Stimulated activated CD4-positive, alpha-beta T cell treated with anti-CD3 and anti-CD28 coated beads, Interleukin-1b, Interleukin-23, amount 100 ng/mL, for 24 hours (primary cell): ENCODE results near the gene EPGN.

Experiments used
- DNase-seq, 4 experiments: peaks; one replicate each; pipeline ENCODE4 v3.0.0-alpha.2; 2020; ENCODE audit warnings: low read depth in 4 of 4, low spot score in 1 of 4

EPGN gene

GRCh38 chr4:74308215-74308614 lies at the start of gene EPGN:
Gene EPGN (plus strand): TSS chr4:74308470. CDS start chr4:74308534, 64 bp downstream.
- DNase-seq: no peak

GRCh38 chr4:74258963-74259362 lies 49.3 kb upstream of the EPGN start:
- no peak for DNase-seq

GRCh38 chr4:74260036-74260435 lies 48.2 kb upstream of the EPGN start:
- DNase-seq: no peak

GRCh38 chr4:74262522-74262921 lies 45.7 kb upstream of the EPGN start:
- no peak for DNase-seq

- DNase-seq: no peak
Measured at GRCh38 chr4:74263551-74263950, 44.7 kb upstream of the EPGN start.

- no peak for DNase-seq
Measured at GRCh38 chr4:74266081-74266480, 42.2 kb upstream of the EPGN start.

- no peak for DNase-seq
Measured at GRCh38 chr4:74267998-74268606, 40.2 kb upstream of the EPGN start.

- no peak for DNase-seq
Measured at GRCh38 chr4:74268643-74269042, 39.6 kb upstream of the EPGN start.

GRCh38 chr4:74278490-74278889 lies 29.8 kb upstream of the EPGN start:
- DNase-seq: no peak

GRCh38 chr4:74279716-74280115 lies 28.6 kb upstream of the EPGN start:
- no peak for DNase-seq

GRCh38 chr4:74282926-74283325 lies 25.3 kb upstream of the EPGN start:
- no peak for DNase-seq

- DNase-seq: no peak
Measured at GRCh38 chr4:74283614-74284013, 24.7 kb upstream of the EPGN start.

GRCh38 chr4:74284053-74284452 lies 24.2 kb upstream of the EPGN start:
- DNase-seq: no peak

- no peak for DNase-seq
Measured at GRCh38 chr4:74287164-74287563, 21.1 kb upstream of the EPGN start.

GRCh38 chr4:74287791-74288190 lies 20.5 kb upstream of the EPGN start:
- no peak for DNase-seq

- no peak for DNase-seq
Measured at GRCh38 chr4:74291471-74291870, 16.8 kb upstream of the EPGN start.

- DNase-seq: no peak
Measured at GRCh38 chr4:74292111-74292870, 16.0 kb upstream of the EPGN start.

GRCh38 chr4:74293558-74293957 lies 14.7 kb upstream of the EPGN start:
- no peak for DNase-seq

GRCh38 chr4:74294681-74295080 lies 13.6 kb upstream of the EPGN start:
- no peak for DNase-seq

- no peak for DNase-seq
Measured at GRCh38 chr4:74297539-74297938, 10.7 kb upstream of the EPGN start.

GRCh38 chr4:74304095-74304625 lies 4.1 kb upstream of the EPGN start:
- no peak for DNase-seq

- no peak for DNase-seq
Measured at GRCh38 chr4:74305000-74305399, 3.3 kb upstream of the EPGN start.

- DNase-seq: no peak
Measured at GRCh38 chr4:74307170-74307569, 1.1 kb upstream of the EPGN start.
